ENCODE results near the gene STXBP1. TPM values are rescaled to one million over a fixed set of nuclear protein-coding genes. Genes with fewer than 3 reads are reported as not detected.

The STXBP1 gene
- total RNA-seq, 1 experiment from 2014 or later: 40.6 TPM

GRCh38 chr9:127712371-127712770 is 100.3 kb downstream of the STXBP1 start (continued):
- TF ChIP-seq CTCF (IDR thresholded peaks at IDR 0.05 in 2 of 3, conservative IDR thresholded peaks at IDR 0.05 in 1 of 3; ENCODE audit: borderline replicate concordance in 1 of 3, insufficient read depth in 1 of 3, low read depth in 2 of 3, low read length in 2 of 3): no peak
- TF ChIP-seq SP1 (IDR thresholded peaks at IDR 0.05; ENCODE audit: low read depth): no peak

- no TSS peak for BruUV-seq (replicated peaks)
- Histone ChIP-seq H3K27ac (ENCODE audit: low read depth, low read length) (no peak overlapping the region), H3K9me3 (ENCODE audit: control insufficient read depth in 1 of 2, insufficient read depth in 1 of 2, low read depth in 1 of 2, low read length in 2 of 2) (no peaks in the 10 kb centered on the region), H3K36me3 (ENCODE audit: control insufficient read depth in 1 of 2, insufficient read depth in 2 of 2, low read length in 2 of 2) (peaks cover 0 to 4% of the 10 kb centered on the region in 2 experiments; a peak in 1 of 4 replicates), H3K9me2 (ENCODE audit: insufficient read depth) (no peaks in the 10 kb centered on the region), H3K4me1 (ENCODE audit: control insufficient read depth in 1 of 2, insufficient read depth in 2 of 2, low read length in 2 of 2) (peaks cover 8 to 16% of the 10 kb centered on the region in 2 experiments), H3K4me2 (ENCODE audit: low read length) (no peak overlapping the region), H4K20me1 (ENCODE audit: insufficient read depth) (no peaks in the 10 kb centered on the region), H3K27me3 (ENCODE audit: insufficient read depth, low read length) (no peaks in the 10 kb centered on the region), H3K9ac (ENCODE audit: low read length) (no peak overlapping the region), H3K79me2 (ENCODE audit: insufficient read depth, low read length) (peaks cover 13% of the 10 kb centered on the region), H2AFZ (ENCODE audit: low read depth, low read length, poor library complexity, severe bottlenecking) (no peak overlapping the region), H3K4me3 (replicated peaks in 1 of 2; ENCODE audit: low read depth in 1 of 2, low read length in 2 of 2) (no peak overlapping the region)
- DNase-seq (ENCODE audit: low read depth, low spot score): no peak
- ChIA-PET RAD21 (ENCODE audit: low non-redundant PET in 1 of 2, low total read pairs in 2 of 2, uncharacterized antibody in 2 of 2, unreplicated experiment in 2 of 2) (no interaction called here), POLR2A (interaction anchor here (0.9 kb wide), 1 partner anchor 9 kb away, joined by 3 read pairs; no protein-coding TSS in a partner anchor), CTCF (no interaction called here)
- ATAC-seq: no peak
- intact Hi-C loops (cut with micrococcal nuclease): no loop called here
- TF ChIP-seq JUND (IDR thresholded peaks at IDR 0.05): no peak
- TF ChIP-seq REST (IDR thresholded peaks at IDR 0.05; ENCODE audit: low read depth): no peak
- no peak for TF ChIP-seq SIN3A (IDR thresholded peaks at IDR 0.05; ENCODE audit: low read depth)
- TF ChIP-seq EGR1 (IDR thresholded peaks at IDR 0.05; ENCODE audit: low read depth): no peak
- TF ChIP-seq YY1 (IDR thresholded peaks at IDR 0.05; ENCODE audit: extremely low read depth, insufficient replicate concordance, low read depth, low read length): no peak
- TF ChIP-seq CTCF (IDR thresholded peaks at IDR 0.05 in 2 of 3, conservative IDR thresholded peaks at IDR 0.05 in 1 of 3; ENCODE audit: borderline replicate concordance in 1 of 3, insufficient read depth in 1 of 3, low read depth in 2 of 3, low read length in 2 of 3): no peak
- no peak for TF ChIP-seq EZH2 (IDR thresholded peaks at IDR 0.05)
- TF ChIP-seq TCF7L2 (IDR thresholded peaks at IDR 0.05; ENCODE audit: borderline replicate concordance, extremely low read depth, insufficient read depth, insufficient read length): no peak
- no peak for TF ChIP-seq ZBTB33 (IDR thresholded peaks at IDR 0.05; ENCODE audit: extremely low read depth, insufficient replicate concordance, low read length)
- no peak for TF ChIP-seq ATF3 (IDR thresholded peaks at IDR 0.05)
- TF ChIP-seq SRF (IDR thresholded peaks at IDR 0.05; ENCODE audit: low read depth): no peak
- no peak for TF ChIP-seq CEBPB (IDR thresholded peaks at IDR 0.05; ENCODE audit: low read depth)
- TF ChIP-seq RAD21 (IDR thresholded peaks at IDR 0.05; ENCODE audit: low read depth): no peak
- no peak for TF ChIP-seq SP1 (IDR thresholded peaks at IDR 0.05; ENCODE audit: low read depth)
Observed at GRCh38 chr9:127712867-127713266, 100.8 kb downstream of the STXBP1 start.
